ENCODE results near the gene SIGLEC14.
"Not testable (repeated sequence)": the region's sequence is repeated elsewhere in the genome, so short reads cannot be mapped to it uniquely, and the experiment has no call there.

DNA sequence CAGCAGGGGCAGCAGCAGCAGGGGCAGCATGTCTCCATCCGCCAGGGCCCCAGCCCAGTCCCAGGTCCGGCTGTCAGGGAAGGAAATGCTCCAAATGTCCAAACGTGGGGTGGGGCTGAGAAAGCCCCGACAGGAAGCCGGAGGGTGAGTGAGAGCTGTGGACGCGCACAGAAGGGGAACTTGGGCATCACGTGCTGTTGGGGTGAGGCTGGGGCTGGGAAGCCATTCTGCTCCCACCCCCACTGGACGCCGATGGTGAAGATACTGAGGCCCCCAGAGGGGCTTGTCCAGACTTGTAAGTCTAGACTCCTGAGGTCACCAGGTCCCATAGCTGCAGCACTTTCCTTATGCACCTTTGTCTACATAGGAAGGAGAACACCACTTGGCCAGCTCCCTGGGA is at the start of gene SIGLEC14:
- TF ChIP-seq, protein P1, sequence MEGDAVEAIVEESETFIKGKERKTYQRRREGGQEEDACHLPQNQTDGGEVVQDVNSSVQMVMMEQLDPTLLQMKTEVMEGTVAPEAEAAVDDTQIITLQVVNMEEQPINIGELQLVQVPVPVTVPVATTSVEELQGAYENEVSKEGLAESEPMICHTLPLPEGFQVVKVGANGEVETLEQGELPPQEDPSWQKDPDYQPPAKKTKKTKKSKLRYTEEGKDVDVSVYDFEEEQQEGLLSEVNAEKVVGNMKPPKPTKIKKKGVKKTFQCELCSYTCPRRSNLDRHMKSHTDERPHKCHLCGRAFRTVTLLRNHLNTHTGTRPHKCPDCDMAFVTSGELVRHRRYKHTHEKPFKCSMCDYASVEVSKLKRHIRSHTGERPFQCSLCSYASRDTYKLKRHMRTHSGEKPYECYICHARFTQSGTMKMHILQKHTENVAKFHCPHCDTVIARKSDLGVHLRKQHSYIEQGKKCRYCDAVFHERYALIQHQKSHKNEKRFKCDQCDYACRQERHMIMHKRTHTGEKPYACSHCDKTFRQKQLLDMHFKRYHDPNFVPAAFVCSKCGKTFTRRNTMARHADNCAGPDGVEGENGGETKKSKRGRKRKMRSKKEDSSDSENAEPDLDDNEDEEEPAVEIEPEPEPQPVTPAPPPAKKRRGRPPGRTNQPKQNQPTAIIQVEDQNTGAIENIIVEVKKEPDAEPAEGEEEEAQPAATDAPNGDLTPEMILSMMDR (IDR thresholded peaks at IDR 0.05) = not testable (repeated sequence)
- not testable (repeated sequence) for TF ChIP-seq EZH2phosphoT487 (IDR thresholded peaks at IDR 0.05)
